Natural killer cell treated with Interleukin-12 subunit alpha and Interleukin-12 subunit beta and Interleukin-15 and Interleukin-18, amount 100 ng/mL, for 72 hours (primary cell): Measurements from ENCODE around the gene ADAMTSL1. TPM values are rescaled to one million over a fixed set of nuclear protein-coding genes. Genes with fewer than 3 reads are reported as not detected.

Source experiments
- ATAC-seq, 2 donors: fragments of 150-1000 bp; cut with Tn5 transposase in 1 of 2; sonication (Bioruptor Pico), chemical (Tn5 transposase) in 1 of 2; 2 replicates each; pipeline ENCODE4 v1.10.0; 2021
- DNase-seq: peaks from one replicate; pipeline ENCODE4 v3.0.0; 2022; ENCODE audit warnings: low spot score
- H3K27ac Mint-ChIP-seq, 2 donors: 1 replicate in 1 of 2; 2 replicates in 1 of 2; pipeline ENCODE4 v1.8.0; 2022; ENCODE audit warnings: mixed read lengths in 2 of 2, mild to moderate bottlenecking in 1 of 2, moderate library complexity in 1 of 2
- H3K27me3 Mint-ChIP-seq, 2 donors: 1 replicate in 1 of 2; 2 replicates in 1 of 2; pipeline ENCODE4 v1.8.0; 2022; ENCODE audit warnings: mixed read lengths in 2 of 2
- H3K36me3 Mint-ChIP-seq: one replicate; pipeline ENCODE4 v1.8.0; 2022; ENCODE audit warnings: mixed read lengths
- H3K4me1 Mint-ChIP-seq, 2 donors: 1 replicate in 1 of 2; 2 replicates in 1 of 2; pipeline ENCODE4 v1.8.0; 2022; ENCODE audit warnings: low read depth in 2 of 2, mixed read lengths in 2 of 2, mild to moderate bottlenecking in 1 of 2
- H3K4me3 Mint-ChIP-seq: one replicate; pipeline ENCODE4 v1.8.0; 2022; ENCODE audit warnings: mixed read lengths
- H3K9me3 Mint-ChIP-seq: 2 replicates; pipeline ENCODE4 v1.8.0; 2022; ENCODE audit warnings: mixed read lengths
- total RNA-seq, 2 donors: library from RNA; stranded (reverse); gene quantifications; one replicate each; pipeline ENCODE4 v1.2.3, GENCODE V29; 2022

The ADAMTSL1 gene
- total RNA-seq, 2 donors from 2014 or later: not detected

DNA sequence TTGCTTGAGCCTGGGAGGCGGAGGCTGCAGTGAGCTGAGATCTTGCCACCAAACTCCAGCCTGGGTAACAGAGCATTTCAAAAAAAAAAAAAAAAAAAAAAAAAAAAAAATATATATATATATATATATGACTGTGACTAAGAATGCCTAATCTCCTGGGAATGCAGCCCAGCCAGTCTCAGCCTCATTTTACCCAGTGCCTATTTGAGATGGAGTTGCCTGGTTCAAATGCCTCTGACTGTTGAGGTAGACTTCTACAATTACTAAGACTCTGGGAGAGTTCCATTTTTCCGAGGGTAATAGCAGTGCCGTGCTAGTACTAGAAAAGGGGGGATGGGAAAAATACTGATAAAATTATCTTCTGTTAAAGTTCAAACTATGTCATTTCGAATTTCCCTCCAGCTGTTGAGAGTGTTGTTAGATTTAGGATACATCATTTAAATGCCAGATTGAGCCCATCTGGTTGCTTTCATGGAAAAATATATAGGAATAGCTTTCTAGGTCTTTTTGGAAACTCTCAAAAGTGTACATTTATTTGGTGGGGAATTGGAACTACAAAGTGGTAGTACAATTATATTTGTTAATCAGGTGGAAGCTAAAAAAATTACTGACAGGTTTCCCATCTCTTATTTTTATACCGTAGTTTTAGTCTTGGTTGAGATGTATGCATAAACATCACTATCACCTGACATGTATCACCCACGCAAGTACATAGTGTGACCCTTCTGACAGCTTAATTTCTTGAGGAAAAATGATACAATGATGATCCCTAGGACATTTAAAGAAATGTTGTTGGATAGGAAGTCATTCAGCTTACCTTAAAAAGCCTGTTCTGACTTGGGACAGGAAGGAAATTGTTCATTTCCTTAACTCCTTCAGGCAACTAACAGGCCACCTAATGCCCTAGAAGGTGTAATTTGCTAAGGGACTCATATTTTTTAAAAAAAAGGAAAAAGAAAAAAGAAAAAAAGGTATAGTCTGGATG lies 214.9 kb downstream of the ADAMTSL1 start:
- Mint-ChIP-seq H3K27me3 (no peaks in the 10 kb centered on the region), H3K4me3 (no peak overlapping the region), H3K9me3 (peaks cover 3% of the 10 kb centered on the region), H3K36me3 (no peaks in the 10 kb centered on the region), H3K4me1 (no peaks in the 10 kb centered on the region), H3K27ac (no peak overlapping the region)
- ATAC-seq: no peak
- DNase-seq: no peak

DNA sequence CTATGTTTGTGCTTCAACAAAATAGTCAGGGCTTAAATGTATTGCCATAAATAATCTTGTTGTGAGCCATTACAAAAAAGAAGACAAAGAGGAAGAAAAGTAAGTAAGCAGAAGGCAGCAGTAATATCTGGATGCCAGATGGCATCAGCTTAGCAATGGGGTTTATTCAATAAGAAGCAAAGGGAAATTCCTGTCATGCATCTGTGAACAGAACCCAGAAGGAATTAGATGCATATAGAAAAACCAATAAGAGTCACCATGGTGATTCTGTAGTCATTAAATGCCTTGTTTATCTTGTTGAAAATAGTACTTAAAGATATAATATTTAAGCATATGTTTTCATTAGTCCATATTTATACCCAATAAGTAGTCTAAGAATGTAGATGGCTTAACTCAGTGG lies 216.0 kb downstream of the ADAMTSL1 start:
- H3K27ac Mint-ChIP-seq: no peak overlapping the region
- H3K36me3 Mint-ChIP-seq: no peaks in the 10 kb centered on the region
- H3K27me3 Mint-ChIP-seq: no peaks in the 10 kb centered on the region
- ATAC-seq (no peak), DNase-seq (no peak)
- no peaks in the 10 kb centered on the region for H3K4me1 Mint-ChIP-seq
- H3K9me3 Mint-ChIP-seq: peaks cover 3% of the 10 kb centered on the region
- H3K4me3 Mint-ChIP-seq: no peak overlapping the region

DNA sequence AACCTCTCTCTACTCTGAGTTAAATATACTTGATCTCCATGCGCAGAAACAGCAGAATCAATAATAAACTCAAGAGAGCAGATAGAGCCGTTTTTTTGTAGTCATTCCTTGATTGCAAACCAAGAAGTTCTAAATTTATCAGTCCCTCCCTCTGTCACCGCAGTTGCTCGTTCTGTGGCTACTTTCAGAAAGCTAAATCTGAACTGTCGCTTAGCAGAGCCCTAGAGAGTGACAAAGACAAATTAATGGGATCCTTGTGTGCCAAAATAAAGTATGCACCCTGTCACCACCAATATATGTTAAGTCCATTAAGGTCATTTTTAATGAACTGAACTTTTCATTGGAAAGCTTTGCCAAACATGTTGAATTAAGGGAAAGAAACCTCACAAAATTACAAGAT lies 218.3 kb downstream of the ADAMTSL1 start:
- DNase-seq (no peak), ATAC-seq (no peak)
- H3K27me3 Mint-ChIP-seq: peaks cover 0 to 8% of the 10 kb centered on the region in 2 donors
- H3K9me3 Mint-ChIP-seq: peaks cover 9% of the 10 kb centered on the region
- H3K27ac Mint-ChIP-seq: no peak overlapping the region
- H3K4me1 Mint-ChIP-seq: no peaks in the 10 kb centered on the region
- H3K36me3 Mint-ChIP-seq: peaks cover 4% of the 10 kb centered on the region
- H3K4me3 Mint-ChIP-seq: no peak overlapping the region

DNA sequence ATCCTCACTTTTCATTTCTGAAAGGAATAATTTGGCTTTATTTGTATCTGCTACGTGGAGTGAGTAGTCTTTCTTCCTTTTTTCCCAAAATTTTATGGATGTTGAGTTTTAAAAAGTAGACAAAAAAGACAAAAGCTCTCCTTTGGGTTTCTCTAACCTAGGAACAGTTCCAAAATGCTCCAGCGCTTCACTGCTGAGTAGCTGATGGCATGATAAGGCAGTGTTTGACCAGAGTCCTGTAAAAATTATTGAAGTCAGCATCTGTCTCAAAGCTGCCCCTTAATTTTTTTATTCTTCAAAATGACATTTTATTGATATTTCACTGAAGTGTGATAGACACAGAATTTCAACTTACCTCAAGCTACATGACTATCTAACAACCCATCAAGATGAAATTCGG lies 219.0 kb downstream of the ADAMTSL1 start:
- Mint-ChIP-seq H3K27ac (no peak overlapping the region), H3K9me3 (peaks cover 13% of the 10 kb centered on the region), H3K36me3 (peaks cover 4% of the 10 kb centered on the region), H3K27me3 (peaks cover 3 to 13% of the 10 kb centered on the region in 2 donors), H3K4me3 (no peak overlapping the region), H3K4me1 (no peaks in the 10 kb centered on the region)
- DNase-seq: no peak
- no peak for ATAC-seq

DNA sequence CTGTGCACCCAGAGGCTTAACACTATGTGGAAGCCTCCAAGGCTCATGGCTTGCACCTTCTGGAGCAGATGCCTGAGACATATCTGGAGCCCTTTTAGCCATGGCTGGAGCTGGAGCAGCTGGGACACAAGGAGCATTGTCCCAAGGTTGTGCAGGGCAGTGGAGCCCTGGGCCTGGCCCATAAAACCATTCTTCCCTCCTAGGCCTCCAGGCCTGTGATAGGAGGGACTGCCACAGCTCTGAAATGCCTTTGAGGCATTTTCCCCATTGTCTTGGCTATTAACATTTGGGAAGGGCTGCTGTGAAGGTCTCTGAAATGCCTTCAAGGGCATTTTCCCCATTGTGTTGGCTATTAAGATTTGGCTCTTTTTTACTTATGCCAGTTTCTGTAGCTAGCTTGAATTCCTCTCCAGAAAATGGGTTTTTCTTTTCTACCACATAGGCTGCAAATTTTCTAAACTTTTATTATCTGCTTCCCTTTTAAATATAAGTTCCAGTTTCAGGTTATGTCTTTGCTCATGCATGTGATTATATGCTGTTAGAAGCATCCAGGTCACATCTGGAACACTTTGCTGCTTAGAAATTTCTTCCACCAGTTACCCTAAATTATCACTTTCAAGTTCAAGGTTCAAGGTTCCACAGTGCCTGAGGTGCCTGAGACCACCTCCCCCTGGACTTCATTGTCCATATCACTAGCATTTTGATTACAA lies 221.2 kb downstream of the ADAMTSL1 start:
- H3K27ac Mint-ChIP-seq: no peak overlapping the region
- ATAC-seq: no peak
- no peaks in the 10 kb centered on the region for H3K4me1 Mint-ChIP-seq

DNA sequence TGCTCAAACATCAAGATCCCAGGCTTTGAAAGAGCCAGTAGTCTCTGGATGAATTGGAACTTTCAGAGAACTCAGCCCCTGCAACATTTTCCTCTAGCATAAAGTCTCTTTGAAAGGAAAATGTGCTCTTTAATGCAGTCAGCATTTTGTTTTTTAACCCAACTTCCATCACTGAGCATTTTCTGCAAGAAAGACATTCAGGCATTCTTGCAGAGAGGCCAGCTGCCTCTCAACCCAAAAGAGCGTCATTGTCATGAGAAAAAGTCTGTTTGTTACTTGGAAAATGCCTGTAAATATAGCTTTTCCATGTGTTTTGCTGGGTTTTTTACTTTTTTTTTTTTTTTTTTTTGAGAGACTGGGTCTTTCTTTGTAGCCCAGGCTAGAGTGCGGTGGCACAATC lies 225.0 kb downstream of the ADAMTSL1 start:
- peaks cover 12% of the 10 kb centered on the region for H3K9me3 Mint-ChIP-seq
- DNase-seq: no peak
- H3K36me3 Mint-ChIP-seq: peaks cover 4% of the 10 kb centered on the region
- no peak for ATAC-seq
- no peak overlapping the region for H3K4me3 Mint-ChIP-seq
- no peaks in the 10 kb centered on the region for H3K4me1 Mint-ChIP-seq
- no peak overlapping the region for H3K27ac Mint-ChIP-seq
- peaks cover 3 to 13% of the 10 kb centered on the region in 2 donors for H3K27me3 Mint-ChIP-seq

More for the DNA sequence above, 221.2 kb downstream of the ADAMTSL1 start:
- Mint-ChIP-seq H3K9me3 (peaks cover 13% of the 10 kb centered on the region), H3K36me3 (peaks cover 4% of the 10 kb centered on the region), H3K4me3 (no peak overlapping the region), H3K27me3 (peaks cover 3 to 13% of the 10 kb centered on the region in 2 donors)
- no peak for DNase-seq

DNA sequence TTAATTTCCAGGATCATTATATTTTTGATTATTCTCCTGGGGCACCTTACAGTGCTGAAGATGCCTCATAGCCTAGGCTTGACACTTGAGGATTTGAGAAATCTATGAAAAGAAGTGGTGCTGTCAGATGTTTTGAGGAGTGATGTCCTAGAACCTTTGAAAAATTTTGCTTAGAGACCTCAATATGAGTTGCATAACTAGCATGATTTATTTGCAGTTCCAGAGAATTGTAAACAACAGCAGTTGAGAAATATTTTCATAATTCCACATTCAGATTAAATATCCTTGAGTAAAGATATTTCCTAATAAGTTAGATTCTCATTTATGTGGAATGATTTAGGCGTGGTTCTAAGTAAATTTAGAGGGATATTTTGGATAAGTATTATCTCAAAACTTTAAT lies 225.8 kb downstream of the ADAMTSL1 start:
- Mint-ChIP-seq H3K36me3 (peaks cover 4% of the 10 kb centered on the region), H3K27me3 (peaks cover 3 to 13% of the 10 kb centered on the region in 2 donors), H3K4me1 (no peaks in the 10 kb centered on the region), H3K9me3 (peaks cover 12% of the 10 kb centered on the region), H3K27ac (no peak overlapping the region), H3K4me3 (no peak overlapping the region)
- no peak for ATAC-seq
- DNase-seq: no peak

DNA sequence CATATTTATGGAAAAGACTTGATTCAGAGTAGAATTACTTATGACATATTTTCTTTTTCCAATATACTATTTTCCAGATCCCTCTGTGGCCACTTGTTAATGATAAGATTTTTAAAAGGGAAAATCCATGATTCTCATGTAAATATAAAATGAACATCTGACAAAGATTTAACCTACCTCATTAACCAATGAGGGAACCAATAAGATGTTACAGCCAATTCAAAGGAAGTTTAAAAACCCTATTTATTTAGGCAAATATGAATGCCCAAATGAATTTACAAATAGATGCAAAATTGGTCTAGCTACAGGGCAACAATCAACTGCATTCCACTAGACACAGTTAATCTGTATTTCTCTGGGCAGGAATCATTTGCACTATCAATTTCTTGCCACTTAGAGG lies 226.8 kb downstream of the ADAMTSL1 start:
- peaks cover 7% of the 10 kb centered on the region for H3K9me3 Mint-ChIP-seq
- H3K27me3 Mint-ChIP-seq: peaks cover 3 to 13% of the 10 kb centered on the region in 2 donors
- H3K4me1 Mint-ChIP-seq: no peaks in the 10 kb centered on the region
- H3K4me3 Mint-ChIP-seq: no peak overlapping the region
- ATAC-seq (no peak), DNase-seq (no peak)
- no peaks in the 10 kb centered on the region for H3K36me3 Mint-ChIP-seq
- no peak overlapping the region for H3K27ac Mint-ChIP-seq

DNA sequence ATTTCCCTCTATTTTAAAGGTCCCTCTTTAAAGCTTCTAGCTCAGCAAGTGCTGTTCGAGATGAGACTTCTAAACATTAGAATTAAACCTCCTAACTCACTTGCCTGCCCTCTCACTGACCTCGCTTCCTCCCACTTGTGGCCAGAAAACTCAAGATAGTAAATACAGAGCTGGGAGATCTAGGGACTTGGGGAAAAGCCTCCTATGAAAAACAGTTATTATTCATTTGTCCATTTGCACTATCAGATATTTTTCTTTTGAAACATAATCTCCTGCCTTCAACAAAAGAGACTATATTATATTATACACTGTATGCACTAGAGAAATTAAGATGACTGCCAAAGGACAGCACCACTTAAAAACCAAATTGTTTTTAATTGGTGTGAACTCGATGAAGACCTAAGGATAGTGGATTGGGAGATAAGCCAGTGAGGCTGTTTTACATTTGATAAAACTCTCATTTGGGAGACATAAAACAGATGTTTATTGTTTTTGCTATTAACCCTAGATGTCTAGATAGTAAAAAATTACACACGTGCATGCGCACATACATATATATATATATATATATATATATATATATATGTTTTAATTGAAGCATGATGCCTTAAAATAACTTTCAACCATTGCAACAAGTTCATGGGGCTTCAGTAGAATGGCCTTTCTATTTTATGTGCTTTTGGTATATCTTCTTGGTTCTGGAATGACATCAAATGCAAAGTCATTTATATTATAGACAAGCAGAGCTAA lies 229.4 kb downstream of the ADAMTSL1 start:
- DNase-seq: no peak
- Mint-ChIP-seq H3K27ac (no peak overlapping the region), H3K36me3 (no peaks in the 10 kb centered on the region), H3K4me3 (no peak overlapping the region), H3K4me1 (no peaks in the 10 kb centered on the region), H3K27me3 (no peaks in the 10 kb centered on the region), H3K9me3 (peaks cover 3% of the 10 kb centered on the region)
- ATAC-seq: no peak

DNA sequence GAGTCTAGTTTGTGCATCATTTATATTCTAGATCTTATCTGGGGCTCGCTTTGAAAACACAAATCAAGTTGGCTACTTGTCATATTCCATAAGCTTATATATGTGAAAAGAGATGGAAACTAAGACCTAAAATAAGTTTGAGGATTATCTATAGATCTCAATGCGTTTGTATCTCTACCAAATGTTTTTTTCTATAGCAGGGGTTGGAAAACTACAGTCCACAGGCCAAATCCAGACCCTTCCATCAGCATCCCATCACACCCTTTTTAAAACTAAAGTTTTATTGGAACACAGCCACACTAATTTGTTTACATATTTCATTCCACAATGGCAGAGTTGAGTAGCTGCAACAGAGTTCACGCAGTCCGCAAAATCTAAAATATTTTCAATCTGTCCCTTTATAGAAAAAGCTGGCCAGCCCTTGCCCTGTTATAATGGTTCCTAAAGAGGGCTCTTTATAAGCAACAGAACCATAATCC lies 230.0 kb downstream of the ADAMTSL1 start:
- no peaks in the 10 kb centered on the region for H3K36me3 Mint-ChIP-seq

DNA sequence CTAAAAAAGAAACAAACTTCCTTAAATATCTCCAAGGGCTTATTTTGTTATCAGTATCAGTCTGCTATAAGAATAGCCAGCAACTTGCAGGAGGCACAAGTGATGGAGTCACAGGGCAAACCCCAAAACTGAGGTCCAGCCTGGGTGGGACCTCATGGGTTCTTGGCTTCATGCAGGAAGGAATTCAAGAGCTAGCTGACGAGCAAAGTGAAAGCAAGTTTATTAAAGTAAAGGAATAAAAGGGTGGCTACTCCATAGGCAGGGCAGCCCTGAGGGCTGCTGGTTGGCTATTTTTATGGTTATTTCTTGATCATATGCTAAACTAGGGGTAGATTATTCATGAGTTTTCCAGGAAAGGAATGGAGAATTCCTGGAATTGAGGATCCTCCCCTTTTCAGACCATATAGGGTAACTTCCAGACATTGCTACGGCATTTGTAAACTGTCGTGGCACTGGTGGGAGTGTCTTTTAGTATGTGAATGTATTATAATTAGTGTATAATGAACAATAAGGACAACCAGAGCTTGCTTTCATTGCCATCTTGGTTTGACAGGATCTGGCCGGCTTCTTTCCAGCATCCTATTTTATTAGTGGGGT lies 231.9 kb downstream of the ADAMTSL1 start:
- H3K27ac Mint-ChIP-seq: no peak overlapping the region
- H3K27me3 Mint-ChIP-seq: no peaks in the 10 kb centered on the region
- H3K4me1 Mint-ChIP-seq: no peaks in the 10 kb centered on the region
- DNase-seq (no peak), ATAC-seq (no peak)
- no peaks in the 10 kb centered on the region for H3K36me3 Mint-ChIP-seq
- peaks cover 3% of the 10 kb centered on the region for H3K9me3 Mint-ChIP-seq
- H3K4me3 Mint-ChIP-seq: no peak overlapping the region

More for the DNA sequence above, 230.0 kb downstream of the ADAMTSL1 start:
- H3K9me3 Mint-ChIP-seq: peaks cover 3% of the 10 kb centered on the region
- H3K4me1 Mint-ChIP-seq: no peaks in the 10 kb centered on the region
- no peak overlapping the region for H3K4me3 Mint-ChIP-seq
- no peak for DNase-seq
- no peak for ATAC-seq
- H3K27ac Mint-ChIP-seq: no peak overlapping the region
- H3K27me3 Mint-ChIP-seq: no peaks in the 10 kb centered on the region

DNA sequence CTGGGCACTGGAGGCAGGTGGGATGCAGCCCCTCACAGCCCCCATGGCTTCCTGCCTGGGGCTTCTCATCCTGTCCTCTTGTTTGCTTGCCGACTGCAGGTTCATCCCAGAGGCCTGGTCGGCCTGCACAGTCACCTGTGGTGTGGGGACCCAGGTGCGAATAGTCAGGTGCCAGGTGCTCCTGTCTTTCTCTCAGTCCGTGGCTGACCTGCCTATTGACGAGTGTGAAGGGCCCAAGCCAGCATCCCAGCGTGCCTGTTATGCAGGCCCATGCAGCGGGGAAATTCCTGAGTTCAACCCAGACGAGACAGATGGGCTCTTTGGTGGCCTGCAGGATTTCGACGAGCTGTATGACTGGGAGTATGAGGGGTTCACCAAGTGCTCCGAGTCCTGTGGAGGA lies 232.7 kb downstream of the ADAMTSL1 start:
- no peaks in the 10 kb centered on the region for H3K27me3 Mint-ChIP-seq
- ATAC-seq: peak in 1 of 2 donors; percentile 36
- DNase-seq: no peak

DNA sequence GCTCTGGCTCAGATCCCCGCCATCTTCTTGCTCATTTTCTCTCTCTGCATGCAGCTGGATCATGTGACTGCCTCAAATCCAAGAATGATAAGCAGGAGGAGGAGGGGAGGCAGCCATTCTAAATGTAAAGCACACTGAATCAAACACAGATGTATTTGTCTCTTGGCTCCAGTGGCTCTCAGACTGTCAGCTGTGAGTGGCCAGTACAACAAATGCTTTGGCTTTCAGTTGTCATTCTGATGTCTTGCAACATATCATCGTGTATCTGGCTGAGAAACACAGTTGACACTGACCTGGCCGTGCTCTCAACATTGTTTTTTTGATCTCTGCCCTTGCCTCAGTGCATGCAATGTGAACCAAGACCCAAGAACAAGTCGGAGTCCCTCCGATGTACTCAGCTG lies 233.1 kb downstream of the ADAMTSL1 start:
- H3K4me3 Mint-ChIP-seq: no peak overlapping the region
- H3K36me3 Mint-ChIP-seq: no peaks in the 10 kb centered on the region
- H3K27me3 Mint-ChIP-seq: no peaks in the 10 kb centered on the region
- H3K9me3 Mint-ChIP-seq: no peaks in the 10 kb centered on the region
- DNase-seq: no peak
- H3K27ac Mint-ChIP-seq: no peak overlapping the region
- H3K4me1 Mint-ChIP-seq: no peaks in the 10 kb centered on the region
- ATAC-seq: no peak

More for the DNA sequence above, 232.7 kb downstream of the ADAMTSL1 start:
- Mint-ChIP-seq H3K27ac (no peak overlapping the region), H3K4me1 (no peaks in the 10 kb centered on the region), H3K36me3 (no peaks in the 10 kb centered on the region), H3K9me3 (no peaks in the 10 kb centered on the region), H3K4me3 (no peak overlapping the region)
